GM23338 (cell line): ENCODE measurements around the gene NFIA. TPM values are rescaled to one million over a fixed set of nuclear protein-coding genes. Genes with fewer than 3 reads are reported as not detected.

Experiments
- ATAC-seq: fragments of 200-7000 bp; cut with Tn5 transposase; 3 replicates; pipeline ENCODE4 v1.9.1; 2020
- DNase-seq: peaks from one replicate; pipeline ENCODE4 v3.0.0-alpha.2; 2015; ENCODE audit warnings: low spot score
- H2AFZ ChIP-seq: fragments of 200-600 bp; sonication (generic); 2 replicates; pipeline ENCODE4 v1.8.0; 2016; ENCODE audit warnings: antibody characterized with exemption, mild to moderate bottlenecking, moderate library complexity
- H3F3A ChIP-seq: fragments of 200-600 bp; sonication (generic); replicated peaks from 2 replicates; pipeline ENCODE4 v1.8.0; 2017; ENCODE audit warnings: antibody characterized with exemption, mixed run types, low read depth
- H3K27ac ChIP-seq: fragments of 200-600 bp; sonication (generic); 2 replicates; pipeline ENCODE4 v1.6.1; 2016; ENCODE audit warnings: low read depth
- H3K27me3 ChIP-seq: fragments of 200-600 bp; sonication (generic); 2 replicates; pipeline ENCODE4 v1.8.0; 2016; ENCODE audit warnings: mild to moderate bottlenecking, mixed run types, moderate library complexity; ENCODE audit not compliant: insufficient read depth
- H3K36me3 ChIP-seq: fragments of 200-600 bp; sonication (generic); 2 replicates; pipeline ENCODE4 v1.8.0; 2016; ENCODE audit warnings: mild to moderate bottlenecking; ENCODE audit not compliant: insufficient read depth
- H3K4me1 ChIP-seq: fragments of 200-600 bp; sonication (generic); 2 replicates; pipeline ENCODE4 v1.8.0; 2016; ENCODE audit warnings: mild to moderate bottlenecking, moderate library complexity; ENCODE audit not compliant: insufficient read depth
- H3K4me2 ChIP-seq: fragments of 200-600 bp; sonication (generic); 2 replicates; pipeline ENCODE4 v1.7.1; 2017; ENCODE audit warnings: mixed run types
- H3K4me3 ChIP-seq: fragments of 200-600 bp; sonication (generic); 2 replicates; pipeline ENCODE4 v1.6.1; 2016; ENCODE audit warnings: mixed run types
- H3K79me2 ChIP-seq: fragments of 200-600 bp; sonication (generic); replicated peaks from 2 replicates; pipeline ENCODE4 v1.8.0; 2017; ENCODE audit warnings: mild to moderate bottlenecking; ENCODE audit not compliant: insufficient read depth
- H3K9me2 ChIP-seq: fragments of 200-600 bp; sonication (generic); 2 replicates; pipeline ENCODE4 v1.8.0; 2017; ENCODE audit not compliant: insufficient read depth
- H4K20me1 ChIP-seq: fragments of 200-600 bp; sonication (generic); replicated peaks from 2 replicates; pipeline ENCODE4 v1.8.0; 2017; ENCODE audit warnings: mild to moderate bottlenecking; ENCODE audit not compliant: insufficient read depth
- H3K27ac Mint-ChIP-seq: 2 replicates; pipeline ENCODE4 v1.8.0; 2020; ENCODE audit warnings: inconsistent platforms, mild to moderate bottlenecking, moderate library complexity, mixed read lengths
- H3K27me3 Mint-ChIP-seq: 3 replicates; pipeline ENCODE4 v1.8.0; 2022; ENCODE audit warnings: low read depth, mild to moderate bottlenecking, moderate library complexity, mixed read lengths, inconsistent platforms; ENCODE audit not compliant: insufficient read depth, poor library complexity
- H3K36me3 Mint-ChIP-seq: 3 replicates; pipeline ENCODE4 v1.8.0; 2021; ENCODE audit warnings: low read depth, mild to moderate bottlenecking, inconsistent platforms, moderate library complexity, mixed read lengths
- H3K4me1 Mint-ChIP-seq: 3 replicates; pipeline ENCODE4 v1.8.0; 2020; ENCODE audit warnings: mild to moderate bottlenecking, inconsistent platforms, mixed read lengths
- H3K4me3 Mint-ChIP-seq: 3 replicates; pipeline ENCODE4 v1.8.0; 2021; ENCODE audit warnings: moderate library complexity, mild to moderate bottlenecking, inconsistent platforms, mixed read lengths
- H3K9me3 Mint-ChIP-seq: 3 replicates; pipeline ENCODE4 v1.8.0; 2020; ENCODE audit warnings: moderate library complexity, mild to moderate bottlenecking, inconsistent platforms, mixed read lengths
- ETS1 ChIP-seq: IDR thresholded peaks from 2 replicates; pipeline ENCODE4 v1.6.1; 2016; ENCODE audit warnings: antibody characterized with exemption
- POLR2AphosphoS5 ChIP-seq: IDR thresholded peaks from 2 replicates; pipeline ENCODE4 v1.6.1; 2016; ENCODE audit warnings: antibody characterized with exemption, low read depth
- REST ChIP-seq: IDR thresholded peaks from one replicate; pipeline ENCODE4 v1.6.1; 2018; ENCODE audit warnings: antibody characterized with exemption; ENCODE audit not compliant: unreplicated experiment
- STAT1 ChIP-seq: IDR thresholded peaks from one replicate; pipeline ENCODE4 v1.6.1; 2016; ENCODE audit warnings: antibody characterized with exemption; ENCODE audit not compliant: unreplicated experiment
- ZNF462 ChIP-seq: fragments of 250-450 bp; sonication (Bioruptor Pico); IDR thresholded peaks from 2 replicates; pipeline ENCODE4 v1.5.0; 2020; ENCODE audit warnings: mild to moderate bottlenecking, moderate library complexity
- polyA plus RNA-seq: library from polyadenylated mRNA; unstranded; fragments of >200 nt; fragmentation: Nextera tagmentation; extraction: Ambion mirVana; gene quantifications from 2 replicates; pipeline ENCODE4 v1.2.1, GENCODE V29; 2016
- total RNA-seq: library from RNA; depleted of rRNA; stranded (reverse); fragments of >200 nt; shearing (Covaris generic); gene quantifications from 2 replicates; pipeline ENCODE4 v1.2.3, GENCODE V29; 2014

Gene NFIA
- total and polyA plus RNA-seq, 2 experiments from 2014 or later = 0.97 to 2.3 TPM

GRCh38 chr1:61097722-61098121 lies 15.4 kb downstream of the NFIA start:
- Histone ChIP-seq H3K36me3 (no peaks in the 10 kb centered on the region), H3K9me2 (no peaks in the 10 kb centered on the region), H3K4me2 (no peak overlapping the region), H3K27ac (no peak overlapping the region), H2AFZ (no peak overlapping the region), H3F3A (no peaks in the 10 kb centered on the region), H3K79me2 (no peaks in the 10 kb centered on the region), H4K20me1 (no peaks in the 10 kb centered on the region), H3K4me3 (no peak overlapping the region), H3K27me3 (no peaks in the 10 kb centered on the region), H3K4me1 (no peaks in the 10 kb centered on the region)
- Mint-ChIP-seq H3K27ac (no peak overlapping the region), H3K27me3 (no peaks in the 10 kb centered on the region), H3K4me3 (no peak overlapping the region), H3K9me3 (no peaks in the 10 kb centered on the region), H3K36me3 (no peaks in the 10 kb centered on the region), H3K4me1 (no peaks in the 10 kb centered on the region; the same call in 2 of the 3 replicates)
- no peak for ATAC-seq
- no peak for DNase-seq
- TF ChIP-seq REST = no peak
- no peak for TF ChIP-seq ETS1
- no peak for TF ChIP-seq POLR2AphosphoS5
- TF ChIP-seq STAT1 = no peak

GRCh38 chr1:61098333-61098732 lies 16.0 kb downstream of the NFIA start:
- DNase-seq = no peak
- no peak overlapping the region for H3K27ac ChIP-seq
- H3K27ac Mint-ChIP-seq = no peak overlapping the region
- no peak for TF ChIP-seq POLR2AphosphoS5
- TF ChIP-seq ZNF462 = no peak
- H3K4me1 ChIP-seq = no peaks in the 10 kb centered on the region
- H3K79me2 ChIP-seq = no peaks in the 10 kb centered on the region
- H3K27me3 ChIP-seq = no peaks in the 10 kb centered on the region
- H2AFZ ChIP-seq = no peak overlapping the region
- H3K9me3 Mint-ChIP-seq = no peaks in the 10 kb centered on the region
- H3K27me3 Mint-ChIP-seq = no peaks in the 10 kb centered on the region
- H3K4me3 Mint-ChIP-seq = no peak overlapping the region
- H3K36me3 Mint-ChIP-seq = no peaks in the 10 kb centered on the region
- H3K4me3 ChIP-seq = no peak overlapping the region
- no peak for ATAC-seq
- no peak overlapping the region for H3K4me2 ChIP-seq
- no peaks in the 10 kb centered on the region for H3K9me2 ChIP-seq
- H3F3A ChIP-seq = no peaks in the 10 kb centered on the region
- H3K36me3 ChIP-seq = no peaks in the 10 kb centered on the region
- no peaks in the 10 kb centered on the region; the same call in 2 of the 3 replicates for H3K4me1 Mint-ChIP-seq
- no peaks in the 10 kb centered on the region for H4K20me1 ChIP-seq
